WTC11 (cell line): ENCODE data around the gene CRYBB1.

Source experiments
- CTCF ChIP-seq: fragments of 200-600 bp; IDR thresholded peaks from 2 replicates; pipeline ENCODE4 v1.8.0; 2022; ENCODE audit warnings: antibody characterized with exemption
- E2F5 ChIP-seq: sonication (generic); formaldehyde crosslinking; IDR thresholded peaks from 2 replicates; pipeline ENCODE4 v1.8.1; 2022; ENCODE audit warnings: mild to moderate bottlenecking, moderate library complexity, missing genetic modification reagents
- ELF4 ChIP-seq: sonication (generic); formaldehyde crosslinking; IDR thresholded peaks from 2 replicates; pipeline ENCODE4 v1.8.1; 2022; ENCODE audit warnings: low read depth, mild to moderate bottlenecking, moderate library complexity, missing genetic modification reagents
- ESRRA ChIP-seq: sonication (generic); formaldehyde crosslinking; IDR thresholded peaks from 2 replicates; pipeline ENCODE4 v1.8.1; 2022; ENCODE audit warnings: mild to moderate bottlenecking, missing genetic modification reagents, borderline replicate concordance
- MAX ChIP-seq: sonication (generic); formaldehyde crosslinking; IDR thresholded peaks from 2 replicates; pipeline ENCODE4 v1.8.0; 2022; ENCODE audit warnings: mild to moderate bottlenecking, missing genetic modification reagents
- RELA ChIP-seq: sonication (generic); formaldehyde crosslinking; IDR thresholded peaks from 2 replicates; pipeline ENCODE4 v1.8.1; 2022; ENCODE audit warnings: missing genetic modification reagents, mild to moderate bottlenecking, borderline replicate concordance

- TF ChIP-seq E2F5 (CRISPR knock-in tag) (no peak), CTCF (no peak), ESRRA (CRISPR knock-in tag) (no peak), RELA (no peak), MAX (CRISPR knock-in tag) (no peak), ELF4 (CRISPR knock-in tag) (no peak)
These were observed 25.7 kb upstream of the CRYBB1 start for GRCh38 chr22:26643418-26644100.
